ENCODE data around the gene ANKRD13C.

DNA sequence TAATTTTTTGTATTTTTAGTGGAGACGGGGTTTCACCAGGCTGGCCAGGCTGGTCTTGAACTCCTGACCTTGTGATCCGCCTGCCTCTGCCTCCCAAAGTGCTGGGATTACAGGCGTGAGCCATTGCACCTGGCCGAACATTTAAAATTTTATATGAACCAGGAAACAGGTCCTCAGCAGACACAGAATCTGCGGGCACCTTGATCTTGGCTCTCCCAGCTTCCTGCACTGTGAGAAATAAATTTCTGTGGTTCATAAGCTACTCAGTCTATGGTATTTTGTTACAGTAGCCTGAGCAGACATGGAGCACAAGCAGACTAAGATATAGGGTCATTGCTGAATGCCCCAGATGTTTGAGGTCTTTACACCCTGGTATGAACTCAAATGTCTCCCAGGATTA, 33.0 kb upstream of the ANKRD13C start:
- TF ChIP-seq POLR2AphosphoS5 (IDR thresholded peaks at IDR 0.05; ENCODE audit: low read depth, low read length) (no peak), SIN3A (IDR thresholded peaks at IDR 0.05; ENCODE audit: borderline replicate concordance, insufficient read depth, low read length) (no peak), TAF1 (IDR thresholded peaks at IDR 0.05; ENCODE audit: borderline replicate concordance, insufficient read depth, low read length) (no peak)
- TF ChIP-seq, protein P1, sequence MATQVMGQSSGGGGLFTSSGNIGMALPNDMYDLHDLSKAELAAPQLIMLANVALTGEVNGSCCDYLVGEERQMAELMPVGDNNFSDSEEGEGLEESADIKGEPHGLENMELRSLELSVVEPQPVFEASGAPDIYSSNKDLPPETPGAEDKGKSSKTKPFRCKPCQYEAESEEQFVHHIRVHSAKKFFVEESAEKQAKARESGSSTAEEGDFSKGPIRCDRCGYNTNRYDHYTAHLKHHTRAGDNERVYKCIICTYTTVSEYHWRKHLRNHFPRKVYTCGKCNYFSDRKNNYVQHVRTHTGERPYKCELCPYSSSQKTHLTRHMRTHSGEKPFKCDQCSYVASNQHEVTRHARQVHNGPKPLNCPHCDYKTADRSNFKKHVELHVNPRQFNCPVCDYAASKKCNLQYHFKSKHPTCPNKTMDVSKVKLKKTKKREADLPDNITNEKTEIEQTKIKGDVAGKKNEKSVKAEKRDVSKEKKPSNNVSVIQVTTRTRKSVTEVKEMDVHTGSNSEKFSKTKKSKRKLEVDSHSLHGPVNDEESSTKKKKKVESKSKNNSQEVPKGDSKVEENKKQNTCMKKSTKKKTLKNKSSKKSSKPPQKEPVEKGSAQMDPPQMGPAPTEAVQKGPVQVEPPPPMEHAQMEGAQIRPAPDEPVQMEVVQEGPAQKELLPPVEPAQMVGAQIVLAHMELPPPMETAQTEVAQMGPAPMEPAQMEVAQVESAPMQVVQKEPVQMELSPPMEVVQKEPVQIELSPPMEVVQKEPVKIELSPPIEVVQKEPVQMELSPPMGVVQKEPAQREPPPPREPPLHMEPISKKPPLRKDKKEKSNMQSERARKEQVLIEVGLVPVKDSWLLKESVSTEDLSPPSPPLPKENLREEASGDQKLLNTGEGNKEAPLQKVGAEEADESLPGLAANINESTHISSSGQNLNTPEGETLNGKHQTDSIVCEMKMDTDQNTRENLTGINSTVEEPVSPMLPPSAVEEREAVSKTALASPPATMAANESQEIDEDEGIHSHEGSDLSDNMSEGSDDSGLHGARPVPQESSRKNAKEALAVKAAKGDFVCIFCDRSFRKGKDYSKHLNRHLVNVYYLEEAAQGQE (IDR thresholded peaks at IDR 0.05; ENCODE audit: insufficient read depth in 1 of 2, low read depth in 2 of 2, low read length in 2 of 2), result no peak
